Activated effector memory CD4-positive, alpha-beta T cell treated with Interleukin-2 at 50 U/mL for 16 hours (primary cell): ENCODE data around the gene RPSA.
"Not testable (repeated sequence)": the region's sequence is repeated elsewhere in the genome, so short reads cannot be mapped to it uniquely, and the experiment has no call there.

Experiments
- DNase-seq: peaks from one replicate; pipeline ENCODE4 v3.0.0-alpha.2; 2020

RPSA gene

DNA sequence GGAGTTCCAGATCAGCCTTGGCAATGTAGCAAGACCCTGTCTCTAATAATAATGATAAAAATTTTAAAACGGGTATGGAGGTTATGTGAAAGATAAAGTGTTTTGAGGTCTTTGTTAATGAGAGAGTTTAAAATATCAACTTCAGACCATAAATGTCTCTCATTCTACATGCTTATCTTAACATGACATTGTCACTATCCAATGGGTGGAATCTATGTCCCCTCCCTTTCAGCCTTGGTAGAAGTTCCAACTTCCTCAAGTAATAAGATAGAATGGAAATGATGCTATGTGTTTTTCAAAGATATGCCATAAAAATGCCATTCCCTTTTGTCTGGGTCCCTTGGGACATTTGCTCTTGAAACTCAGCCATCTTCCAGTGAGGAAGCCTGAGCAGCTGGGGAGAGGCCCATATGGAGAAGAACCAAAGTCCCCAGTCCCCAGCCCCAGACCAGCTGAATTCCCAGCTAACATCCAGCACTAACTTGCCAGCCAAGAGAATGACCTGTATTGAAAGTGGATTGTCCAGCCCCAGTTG lies 17.0 kb downstream of the RPSA start:
- no peak for DNase-seq

DNA sequence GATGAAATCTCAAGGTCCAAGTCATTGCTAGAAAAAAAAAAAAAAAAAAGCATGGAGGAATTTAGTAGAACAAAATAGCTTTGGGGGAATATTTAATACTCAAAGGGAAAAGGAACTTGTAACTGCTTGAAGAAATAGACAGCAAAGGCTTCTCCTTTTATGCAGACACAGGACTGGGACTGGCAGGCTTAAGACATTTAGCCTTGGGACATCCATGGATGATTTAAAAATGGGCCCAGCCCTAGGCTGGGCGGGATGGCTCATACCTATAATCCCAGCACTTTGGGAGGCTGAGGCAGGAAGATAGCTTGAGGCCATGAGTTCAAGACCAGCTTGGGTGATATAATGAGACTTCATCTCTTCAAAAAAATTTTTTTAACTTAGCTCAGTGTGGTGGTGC lies 19.8 kb downstream of the RPSA start:
- DNase-seq: no peak

DNA sequence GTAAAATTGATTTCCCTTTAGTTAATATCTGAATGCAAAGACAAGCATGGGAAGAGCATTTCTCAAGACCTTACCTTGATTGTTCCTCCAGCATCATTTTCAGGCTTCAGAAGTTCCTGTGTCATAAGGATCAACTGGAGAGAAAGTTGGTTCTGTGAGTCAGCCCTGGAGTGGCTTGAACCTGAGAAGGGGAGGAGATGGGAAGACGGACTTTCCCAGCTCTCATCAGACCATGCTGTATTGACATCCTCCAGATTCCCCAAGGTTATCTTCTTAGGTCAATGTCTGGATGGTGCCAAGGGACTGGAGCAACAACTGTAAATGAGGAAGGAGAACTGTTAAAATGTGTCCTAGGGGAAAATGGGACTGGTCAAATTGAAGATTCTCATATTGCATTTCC lies 21.0 kb downstream of the RPSA start:
- DNase-seq: no peak

DNA sequence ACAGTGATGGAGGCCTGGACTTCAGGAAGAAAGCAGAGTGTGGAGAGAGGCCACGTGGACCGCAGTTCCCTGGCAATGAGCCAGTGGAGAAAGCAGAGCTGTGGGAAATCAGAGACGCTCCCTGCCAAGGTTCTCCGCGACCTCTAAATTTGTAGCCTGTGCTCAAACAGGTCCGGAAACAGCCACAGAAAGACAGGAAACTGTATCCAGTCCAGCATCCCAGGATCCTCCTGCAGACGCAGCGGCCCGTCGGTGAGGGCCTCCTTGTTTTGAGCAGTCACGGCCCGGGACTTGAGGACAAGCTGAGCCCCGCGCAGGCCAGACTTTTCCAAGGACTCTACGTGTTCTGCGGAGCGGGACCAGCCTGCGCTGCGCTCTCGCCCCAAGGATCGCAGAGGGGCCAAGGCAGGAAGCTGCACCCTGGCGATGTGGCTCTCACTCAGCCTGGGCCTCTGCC lies 22.3 kb downstream of the RPSA start:
- DNase-seq: no peak

DNA sequence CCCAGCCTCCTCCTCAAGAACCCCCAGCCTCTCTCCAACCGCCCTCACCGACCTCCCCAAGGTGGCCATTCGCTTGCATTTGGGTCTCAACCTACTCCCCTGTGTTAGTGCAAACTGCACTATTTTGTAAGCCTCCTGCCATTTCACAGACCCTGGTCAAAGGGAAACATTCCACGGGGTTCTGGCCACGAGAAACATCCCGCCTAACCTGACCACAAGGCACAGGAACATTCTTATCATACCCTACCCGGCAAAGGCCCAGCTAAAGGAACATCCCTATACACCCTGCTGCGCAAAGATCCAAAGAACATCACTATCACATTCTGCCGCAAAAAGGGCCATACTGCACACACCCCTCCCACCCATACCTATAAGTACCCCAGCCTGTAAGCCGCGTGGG lies 22.9 kb downstream of the RPSA start:
- no peak for DNase-seq

DNA sequence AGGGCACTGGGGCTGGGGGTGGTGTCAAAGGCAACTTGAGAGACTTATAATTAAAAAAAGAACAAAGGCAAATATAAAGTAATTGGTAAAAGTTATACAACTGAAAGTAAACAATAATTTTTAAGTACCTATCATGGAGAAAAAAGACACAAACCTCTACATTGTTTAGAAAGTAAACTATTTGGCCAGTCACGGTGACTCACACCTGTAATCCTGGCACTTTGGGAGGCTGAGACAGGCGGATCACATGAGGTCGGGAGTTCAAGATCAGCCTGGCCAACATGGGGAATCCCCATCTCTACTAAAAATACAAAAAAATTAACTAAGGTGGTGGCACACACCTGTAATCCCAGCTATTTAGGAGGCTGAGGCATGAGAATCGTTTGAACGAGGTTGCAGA lies 25.8 kb downstream of the RPSA start:
- DNase-seq: no peak

DNA sequence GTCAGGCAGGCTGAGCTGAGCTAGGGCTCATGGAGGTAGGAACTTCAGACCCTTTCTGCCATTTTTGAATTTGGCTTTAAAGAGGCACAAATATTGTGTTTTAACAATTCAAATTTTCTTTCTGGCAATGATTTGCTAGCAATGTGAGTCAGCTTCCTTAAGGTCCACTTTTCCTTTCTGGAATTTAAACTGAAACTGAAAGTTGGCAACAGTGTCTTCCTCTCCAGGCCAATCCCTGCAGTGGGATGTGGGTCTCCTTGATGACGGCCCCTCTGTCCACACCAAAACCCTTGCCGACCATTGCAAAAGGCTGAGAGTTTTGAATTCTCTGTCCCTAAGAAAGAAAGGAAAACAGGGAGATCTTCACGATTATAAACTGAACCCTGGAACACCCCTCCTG lies 27.1 kb downstream of the RPSA start:
- no peak for DNase-seq

DNA sequence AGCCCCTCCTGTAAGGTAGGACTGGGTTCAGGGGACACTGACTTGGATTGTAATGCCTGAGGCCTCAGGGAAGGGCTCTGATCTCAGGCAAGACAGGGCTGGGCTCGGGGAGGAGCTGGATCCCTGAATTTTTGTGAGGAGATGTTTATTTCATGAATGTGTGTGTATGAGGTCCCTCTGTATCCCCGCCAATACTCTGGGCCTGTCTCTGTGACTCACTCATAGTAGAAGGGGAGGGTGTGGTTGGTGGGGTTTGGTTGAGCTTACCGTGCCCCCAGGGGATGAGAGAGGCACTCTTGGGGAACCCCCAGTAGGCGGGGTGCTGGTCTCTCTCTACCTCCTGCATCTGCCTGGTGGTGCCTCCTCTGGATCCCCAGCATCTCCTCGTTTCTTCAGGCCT lies 28.1 kb downstream of the RPSA start:
- DNase-seq: no peak

DNA sequence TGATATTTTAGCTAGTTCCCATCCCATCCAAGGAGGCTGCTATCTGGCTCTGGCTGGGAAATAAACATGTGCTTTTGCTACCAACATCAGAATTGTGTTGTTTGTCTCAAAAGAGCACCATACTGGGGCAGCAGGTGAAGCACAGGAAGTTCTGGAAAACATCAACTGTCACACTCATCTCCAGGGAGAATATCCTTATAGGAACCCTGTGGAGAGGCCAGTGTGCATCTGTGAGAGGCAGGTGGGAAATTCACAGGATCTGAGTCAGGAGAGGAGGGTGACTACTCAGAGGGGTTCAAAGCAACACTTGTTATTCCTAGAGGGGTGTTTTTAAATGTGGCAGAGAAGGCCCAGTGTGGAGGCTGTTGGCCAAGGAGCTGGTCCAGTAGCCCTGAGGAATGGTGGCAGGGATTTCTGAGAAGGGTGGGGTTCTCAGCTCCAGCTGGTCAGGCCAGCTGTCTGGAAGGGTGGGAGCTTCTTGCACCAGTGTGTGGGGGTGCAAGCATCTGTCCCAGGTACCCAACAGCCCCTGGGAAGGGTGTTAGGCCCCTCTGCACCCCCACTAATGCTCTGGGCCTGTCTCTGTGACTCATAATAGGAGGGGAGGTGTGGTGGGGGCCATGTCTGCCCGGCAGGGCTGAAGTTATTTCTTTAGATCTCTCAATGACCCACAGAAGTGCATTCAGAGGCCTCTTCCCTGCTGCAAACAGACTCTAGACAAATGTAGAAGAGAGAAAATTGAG lies 28.7 kb downstream of the RPSA start:
- no peak for DNase-seq

DNA sequence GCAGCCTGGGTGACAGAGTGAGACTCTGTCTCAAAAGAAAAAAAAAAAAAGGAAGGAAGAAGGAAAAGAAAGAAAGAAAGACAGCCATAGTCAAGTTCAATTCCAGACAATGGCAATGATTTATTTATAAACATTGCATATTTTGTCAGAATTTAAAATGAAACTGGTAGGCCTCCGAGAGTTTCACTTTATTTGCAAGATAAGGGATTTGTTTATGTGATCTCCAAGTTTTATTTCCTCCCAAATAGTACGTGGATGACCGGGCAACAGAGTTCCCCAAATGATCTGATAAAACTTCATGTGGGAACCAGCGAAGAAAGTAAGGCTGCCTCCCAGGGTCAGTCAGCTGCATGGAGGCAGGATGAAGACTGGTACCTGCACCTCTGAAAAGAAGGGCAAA lies 32.4 kb downstream of the RPSA start:
- no peak for DNase-seq

DNA sequence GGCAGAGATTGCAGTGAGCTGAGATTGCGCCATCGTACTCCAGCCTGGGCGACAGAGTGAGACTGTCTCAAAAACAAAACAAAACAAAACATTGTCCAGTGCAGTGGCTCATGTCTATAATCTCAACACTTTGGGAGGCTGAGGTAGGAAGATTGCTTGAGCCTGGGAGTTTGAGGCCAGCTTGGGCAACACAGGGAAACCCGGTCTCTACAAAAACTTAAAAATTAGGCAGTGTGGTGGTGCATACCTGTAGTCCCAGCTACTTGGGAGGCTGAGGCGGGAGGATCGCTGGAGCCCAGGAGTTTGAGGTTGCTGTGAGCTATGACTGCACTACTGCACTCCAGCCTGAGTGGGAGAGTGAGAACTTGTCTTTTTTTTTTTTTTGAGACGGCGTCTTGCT lies 33.8 kb downstream of the RPSA start:
- no peak for DNase-seq

DNA sequence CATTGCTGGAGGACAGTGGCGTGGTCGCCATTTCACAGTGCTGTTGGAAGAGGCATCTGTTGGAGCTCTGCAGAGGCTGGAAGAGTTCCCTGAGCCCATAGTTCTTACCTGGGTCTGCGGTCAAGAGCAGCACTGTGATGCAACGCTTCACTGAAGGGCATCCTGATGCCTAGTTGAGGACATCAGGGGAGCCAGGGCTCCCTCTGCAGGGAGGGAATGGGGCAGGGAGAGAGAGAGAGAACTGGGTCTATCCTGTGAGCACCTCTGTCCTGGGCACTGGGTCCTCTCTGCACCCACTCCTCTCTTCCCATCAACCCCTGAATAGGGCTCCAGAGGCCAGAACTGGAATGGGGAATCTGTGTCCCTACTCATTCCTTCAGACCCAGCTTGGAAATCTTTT lies 37.0 kb downstream of the RPSA start:
- no peak for DNase-seq

DNA sequence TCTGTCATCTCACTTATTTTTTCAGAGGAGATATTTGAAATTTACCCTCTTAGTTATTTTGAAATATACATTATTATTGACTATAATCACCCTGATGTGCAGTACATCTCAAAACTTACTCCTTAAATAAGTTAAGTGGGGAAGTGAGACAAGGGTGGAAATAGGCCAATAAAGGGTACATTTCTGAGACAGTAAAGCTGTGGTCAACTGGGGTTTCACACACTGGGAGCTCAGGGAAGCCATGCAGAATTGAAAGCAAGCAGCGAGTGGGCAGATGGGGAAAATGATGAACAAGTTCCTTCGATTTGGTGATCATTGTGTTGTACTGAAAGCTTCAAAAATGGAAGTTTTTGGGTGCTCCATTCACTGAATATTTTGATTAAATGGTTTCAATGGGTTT lies 39.4 kb downstream of the RPSA start:
- no peak for DNase-seq

DNA sequence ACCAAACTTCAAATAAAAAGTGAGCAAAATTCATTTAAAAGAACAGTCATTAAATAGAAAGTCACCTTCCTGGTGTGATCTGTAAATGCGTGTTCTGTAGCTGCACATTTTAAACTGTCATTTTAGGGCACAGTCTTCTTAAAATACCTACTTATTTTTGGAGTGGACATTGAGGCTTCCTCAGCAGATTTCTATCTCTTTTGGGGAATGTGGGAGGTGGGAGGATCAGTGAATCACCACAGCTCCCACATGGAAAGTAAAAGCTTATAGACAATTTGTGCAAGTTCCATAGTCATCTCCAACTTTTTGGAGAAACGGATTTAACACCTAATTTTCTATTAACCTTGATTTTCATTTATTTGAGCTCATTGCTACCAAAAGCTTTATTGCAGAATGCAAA lies 39.9 kb downstream of the RPSA start:
- DNase-seq: no peak

DNA sequence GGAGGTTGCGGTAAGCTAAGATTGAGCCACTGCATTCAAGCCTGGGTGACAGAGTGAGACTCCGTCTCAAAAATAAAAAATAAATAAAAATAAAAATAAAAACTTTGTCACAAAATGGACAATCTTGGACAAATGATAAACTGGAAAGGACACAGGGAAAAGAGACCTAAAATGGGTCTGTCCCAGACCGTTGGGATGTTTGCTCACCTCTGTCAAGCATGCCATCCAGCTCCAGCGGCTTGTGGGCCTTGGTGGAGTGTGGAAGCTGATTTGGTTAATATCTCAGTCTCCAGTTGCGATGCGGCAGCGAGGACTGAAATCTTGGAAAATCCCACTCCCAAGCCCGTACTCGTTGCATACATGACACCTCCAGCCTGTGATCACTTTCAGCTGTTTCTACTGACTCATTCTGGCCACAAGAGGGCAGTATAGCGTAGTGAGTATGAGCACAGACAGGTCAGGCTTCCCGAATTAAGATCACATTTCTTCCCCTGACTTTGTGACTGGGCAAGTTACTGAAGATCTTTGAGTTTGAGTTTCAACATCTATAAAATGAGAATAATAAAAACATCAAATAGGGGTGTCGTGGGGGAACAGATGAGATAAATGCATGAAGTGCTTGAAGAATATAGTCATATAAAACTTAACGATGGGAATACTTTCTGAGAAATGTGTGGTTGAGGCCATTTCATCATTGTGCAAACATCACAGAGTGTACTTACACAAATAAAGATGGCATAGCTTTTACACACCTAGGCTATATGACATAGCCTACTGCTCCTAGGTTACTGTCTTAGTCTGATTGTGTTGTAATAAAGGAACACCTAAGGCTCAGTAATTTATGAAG lies 41.3 kb downstream of the RPSA start:
- DNase-seq: peak; percentile 2

DNA sequence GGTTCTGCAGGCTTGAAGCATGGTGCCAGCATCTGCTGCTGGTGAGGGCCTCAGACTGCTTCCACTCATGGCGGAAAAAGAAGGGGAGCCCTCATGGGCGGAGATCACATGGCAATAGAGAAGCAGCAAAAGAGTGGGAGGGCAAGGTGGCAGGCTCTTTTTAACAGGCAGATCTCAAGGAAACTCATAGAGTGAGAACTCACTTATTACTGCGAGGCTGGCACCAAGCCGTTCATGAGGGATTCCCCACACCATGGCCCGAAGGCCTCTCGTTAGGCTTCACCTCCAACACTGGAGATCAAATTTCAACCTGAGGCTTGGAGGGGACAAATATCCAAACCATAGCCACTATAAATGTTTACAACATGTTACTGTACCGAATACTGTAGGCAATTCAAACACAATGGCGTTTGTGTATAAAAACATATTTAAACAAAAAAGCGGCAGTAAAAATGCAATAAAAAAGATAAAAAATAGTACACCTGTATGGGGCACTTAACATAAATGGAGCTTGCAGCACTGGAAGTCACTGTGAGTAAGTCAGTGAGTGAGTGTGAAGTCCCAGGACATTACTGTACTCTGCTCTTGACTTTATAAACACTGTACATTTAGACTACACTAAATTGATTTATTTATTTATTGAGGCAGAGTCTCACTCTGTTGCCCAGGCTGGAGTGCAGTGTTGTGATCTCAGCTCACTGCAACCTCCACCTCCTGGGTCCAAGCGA lies 42.1 kb downstream of the RPSA start:
- DNase-seq: no peak

DNA sequence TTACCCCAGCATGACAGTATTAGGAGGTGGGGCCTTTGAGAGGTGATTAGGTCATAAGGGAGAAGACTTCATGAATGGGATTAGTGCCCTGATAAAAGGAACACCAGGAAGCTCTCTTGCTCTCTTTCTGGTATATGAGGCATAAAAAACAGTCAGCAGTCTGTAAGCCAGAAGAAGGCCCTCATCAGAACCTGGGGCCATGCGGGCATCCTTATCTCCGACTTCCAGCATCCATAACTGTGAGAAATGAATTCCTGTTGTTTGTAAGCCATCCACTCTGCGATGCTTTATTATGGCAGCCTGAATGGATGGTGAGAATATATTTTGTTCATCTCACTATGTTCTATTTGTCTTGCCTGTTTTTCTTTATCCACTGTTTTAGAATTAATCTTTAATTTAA lies 43.3 kb downstream of the RPSA start:
- DNase-seq: no peak

DNA sequence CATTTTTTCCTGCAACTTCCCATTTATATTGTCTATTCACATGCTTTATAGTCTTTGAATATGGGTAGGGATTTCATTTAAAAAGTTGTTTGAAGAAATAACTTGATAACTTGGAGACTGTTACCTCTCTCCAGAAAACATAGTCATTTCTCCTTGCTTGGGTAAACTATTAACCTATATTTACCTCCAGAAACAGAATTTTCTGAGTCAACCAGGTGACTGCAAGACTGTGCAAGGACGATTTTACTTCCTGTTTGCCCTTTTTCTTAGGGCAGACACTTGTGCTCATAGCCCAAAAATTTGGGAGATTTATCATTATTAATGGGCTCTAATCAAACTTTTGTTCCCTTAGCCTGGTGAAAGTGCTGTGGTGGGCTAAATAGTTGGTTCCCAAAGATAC lies 46.6 kb downstream of the RPSA start:
- DNase-seq: no peak

DNA sequence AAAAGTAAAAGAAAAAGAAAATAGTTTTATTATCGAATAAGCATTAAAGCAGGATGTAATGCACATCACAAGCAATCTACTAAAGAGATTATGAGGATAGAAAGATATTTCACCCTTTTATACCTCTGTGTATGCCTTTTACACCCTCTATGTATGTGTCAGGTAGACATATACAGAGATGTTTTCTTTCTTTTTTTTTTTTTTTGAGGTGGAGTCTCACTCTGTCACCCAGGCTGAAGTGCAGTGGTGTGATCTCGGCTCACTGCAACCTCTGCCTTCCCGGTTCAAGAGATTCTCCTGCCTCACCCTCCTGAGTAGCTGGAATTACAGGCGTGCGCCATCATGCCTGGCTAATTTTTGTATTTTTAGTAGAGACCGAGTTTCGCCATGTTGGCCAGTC lies 47.4 kb downstream of the RPSA start:
- not testable (repeated sequence) for DNase-seq

DNA sequence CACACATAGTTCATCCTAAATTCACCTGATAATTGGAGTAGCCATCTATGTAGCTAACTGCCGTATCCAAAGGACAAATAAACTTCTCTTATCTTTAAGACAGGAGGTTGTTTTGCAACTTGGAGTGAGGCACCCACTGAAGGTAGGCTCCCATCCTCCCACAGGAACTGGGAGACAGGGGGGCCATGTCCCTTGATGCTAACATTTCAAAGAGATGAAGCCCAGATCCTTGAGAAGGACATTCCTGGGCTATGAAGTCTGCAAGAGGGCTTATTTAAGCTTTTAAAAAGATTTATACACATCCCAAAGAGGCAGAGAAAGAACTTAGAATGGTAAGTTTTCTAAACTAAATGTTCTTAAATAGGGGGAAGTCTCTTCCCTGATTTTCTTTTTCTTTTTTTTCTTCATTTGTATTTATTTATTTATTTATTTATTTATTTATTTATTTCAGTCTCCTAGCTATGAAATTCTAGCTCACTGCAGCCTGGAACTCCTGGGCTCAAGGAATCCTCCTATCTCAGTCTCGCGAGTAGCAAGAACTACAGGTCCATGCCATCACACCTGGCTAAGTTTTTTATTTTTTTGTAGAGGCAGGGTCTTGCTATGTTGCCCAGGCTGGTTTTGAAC lies 48.2 kb downstream of the RPSA start:
- no peak for DNase-seq

DNA sequence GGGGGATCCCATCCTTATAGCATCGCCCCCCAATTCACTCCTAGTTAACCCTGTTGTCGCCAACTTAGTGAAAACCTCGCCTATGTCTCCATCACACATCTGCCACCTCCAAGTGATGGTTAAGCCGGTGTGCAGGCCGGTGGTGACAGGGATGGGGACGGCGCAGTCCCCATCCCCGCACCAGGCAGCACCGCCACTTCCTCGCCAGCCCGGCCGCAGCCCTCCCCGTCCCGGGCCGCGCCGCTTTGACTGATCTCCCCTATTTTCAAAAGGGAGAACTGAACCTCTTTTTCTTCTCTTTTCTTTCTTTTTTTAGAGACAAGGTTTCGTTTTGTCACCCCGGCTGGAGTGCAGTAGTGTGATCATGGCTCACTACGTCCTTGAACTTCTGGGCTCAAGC lies 49.6 kb downstream of the RPSA start:
- DNase-seq: no peak

DNA sequence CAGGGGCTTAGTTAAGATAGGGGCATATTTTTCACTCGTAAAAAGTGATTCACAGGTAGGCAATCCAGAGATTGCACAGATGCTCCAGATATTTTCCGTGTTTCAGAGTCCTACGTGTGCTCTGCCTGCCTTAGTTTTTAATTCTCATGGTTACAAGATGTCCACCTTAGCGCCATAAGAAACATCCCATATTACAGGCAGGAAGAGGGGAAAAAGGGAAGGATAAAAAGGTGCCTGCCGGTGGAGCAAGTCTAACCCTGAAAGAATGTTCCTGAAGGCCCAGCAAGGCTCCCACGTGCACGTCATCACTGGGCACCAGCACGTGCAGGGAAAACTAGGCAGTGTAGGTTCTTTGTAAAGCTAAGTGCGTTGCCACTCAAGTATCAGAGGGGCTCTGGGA lies 50.8 kb downstream of the RPSA start:
- DNase-seq: no peak

DNA sequence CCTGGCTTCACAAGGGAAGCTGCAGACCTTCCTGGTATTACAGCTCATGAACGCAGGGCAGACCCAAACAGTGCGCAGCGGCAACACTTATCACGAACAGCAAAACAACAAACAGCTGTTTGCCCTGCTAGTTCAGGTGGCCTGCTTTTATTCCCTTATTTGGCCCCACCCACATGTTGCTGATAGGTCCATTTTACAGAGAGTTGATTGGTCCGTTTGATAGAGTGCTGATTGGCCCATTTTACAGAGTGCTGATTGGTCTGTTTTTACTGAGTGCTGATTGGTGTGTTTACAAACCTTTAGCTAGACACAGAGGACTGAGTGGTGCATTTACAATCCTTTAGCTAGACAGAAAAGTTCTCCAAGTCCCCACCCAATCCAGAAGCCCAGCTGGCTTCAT lies 52.1 kb downstream of the RPSA start:
- not testable (repeated sequence) for DNase-seq
